ENCODE data around the gene DDIT4L. TPM values are rescaled to one million over a fixed set of nuclear protein-coding genes. Genes with fewer than 3 reads are reported as not detected.
"Not testable (repeated sequence)": the region's sequence is repeated elsewhere in the genome, so short reads cannot be mapped to it uniquely, and the experiment has no call there.

The DDIT4L gene
- total RNA-seq, 1 experiment from 2014 or later, result not detected

- no peak for DNase-seq (ENCODE audit: low spot score)
Measured at GRCh38 chr4:100166297-100167039, 23.8 kb downstream of the DDIT4L start.

GRCh38 chr4:100165809-100166208 lies 24.5 kb downstream of the DDIT4L start:
- DNase-seq (ENCODE audit: low spot score), result no peak

DNA sequence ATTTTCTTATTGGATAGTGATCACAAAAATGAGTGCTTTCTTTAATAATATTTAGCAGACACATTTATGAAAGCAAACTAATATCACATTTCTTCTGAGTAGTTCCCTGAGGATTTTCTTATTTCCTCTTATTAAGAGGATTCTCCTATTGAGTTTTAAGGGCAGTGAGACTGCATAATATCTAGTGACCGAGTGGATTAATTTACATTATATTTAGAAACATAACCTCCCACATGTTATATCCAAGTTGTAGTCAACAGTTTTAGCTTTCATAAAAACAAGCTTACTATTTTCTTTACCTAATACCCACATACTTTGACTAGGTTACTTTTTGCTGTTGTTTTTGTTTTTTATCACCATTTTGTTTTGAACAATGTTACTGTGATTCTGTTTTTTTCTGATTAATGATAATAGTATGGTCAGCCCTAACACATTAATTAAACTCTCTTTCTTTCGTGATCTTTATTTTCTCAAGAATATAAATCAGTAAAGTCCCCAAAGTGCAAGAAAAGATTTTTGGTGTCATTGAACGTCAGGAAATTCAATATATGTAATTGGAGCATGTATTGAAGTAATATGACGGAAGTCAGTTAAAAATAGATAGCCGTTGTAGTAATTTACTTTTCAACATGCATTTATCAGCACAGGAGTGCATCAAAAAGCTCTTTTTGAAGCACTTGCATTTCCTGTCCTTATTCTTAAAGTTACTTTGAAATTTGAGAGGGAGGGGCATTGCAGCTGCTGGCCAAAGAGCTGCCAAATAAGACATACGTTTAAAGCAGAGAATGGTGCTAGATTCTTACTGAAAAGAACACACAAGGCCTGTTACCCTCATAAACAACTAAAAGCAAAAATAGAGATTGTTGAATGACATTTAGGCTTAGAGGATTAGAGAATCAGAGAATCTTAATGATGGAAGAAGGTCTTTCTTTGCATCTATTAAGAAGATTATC lies 25.2 kb downstream of the DDIT4L start:
- no peak for DNase-seq (ENCODE audit: low spot score)

DNA sequence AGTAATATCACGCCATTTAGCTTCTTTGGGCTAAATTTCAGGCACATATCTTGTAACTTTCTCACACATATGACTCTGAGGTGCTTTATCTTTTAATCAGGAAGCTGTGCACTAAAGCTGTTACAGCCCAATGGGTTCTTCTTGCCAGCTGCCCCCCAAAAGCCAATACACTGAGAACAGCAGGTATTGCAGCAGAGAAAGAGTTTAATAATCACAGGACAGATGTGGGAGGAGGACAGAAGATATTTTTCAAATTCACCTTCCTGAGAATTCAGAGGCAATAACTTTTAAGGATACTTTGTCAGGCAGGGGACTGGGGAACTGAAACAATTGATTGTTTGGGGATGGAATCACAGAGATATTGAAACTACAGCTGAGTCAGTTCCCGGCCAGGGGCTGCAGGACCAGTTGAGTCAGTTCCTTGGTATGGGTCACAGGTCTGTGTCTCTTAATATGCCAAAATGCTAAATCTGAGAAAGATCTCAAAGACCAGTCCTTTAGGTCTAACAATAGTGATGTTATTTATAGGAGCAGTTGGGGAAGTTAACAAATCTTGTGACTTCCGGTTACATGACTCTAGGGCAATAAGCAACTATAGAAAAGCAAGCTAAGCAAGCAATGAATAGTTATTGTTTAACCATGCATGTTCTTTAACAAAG lies 28.1 kb downstream of the DDIT4L start:
- no peak for DNase-seq (ENCODE audit: low spot score)

- DNase-seq (ENCODE audit: low spot score), result no peak
Measured at GRCh38 chr4:100149190-100149589, 41.1 kb downstream of the DDIT4L start.

- DNase-seq (ENCODE audit: low spot score), result no peak
Measured at GRCh38 chr4:100147684-100148083, 42.6 kb downstream of the DDIT4L start.

GRCh38 chr4:100147198-100147597 lies 43.1 kb downstream of the DDIT4L start:
- DNase-seq (ENCODE audit: low spot score), result no peak

DNA sequence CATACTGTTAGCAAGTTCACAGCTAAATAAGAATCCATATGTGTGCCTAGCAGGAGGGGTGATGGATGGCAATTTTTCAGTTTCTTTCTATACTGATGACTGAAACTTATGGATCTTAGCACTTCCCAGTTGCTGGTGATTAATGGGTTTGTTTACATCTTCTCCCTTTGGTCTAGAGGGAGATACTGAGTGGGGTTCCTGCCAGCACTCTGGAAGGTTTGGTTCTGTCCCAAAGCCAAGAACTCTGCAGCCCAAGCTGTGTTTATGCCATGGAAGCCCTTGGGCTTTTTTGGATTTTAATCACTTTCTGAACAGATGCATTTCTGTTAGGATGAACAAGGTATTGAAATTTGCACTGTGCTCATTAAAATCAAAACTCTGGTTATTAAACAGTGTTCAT lies 43.5 kb downstream of the DDIT4L start:
- DNase-seq (ENCODE audit: low spot score), result no peak

DNA sequence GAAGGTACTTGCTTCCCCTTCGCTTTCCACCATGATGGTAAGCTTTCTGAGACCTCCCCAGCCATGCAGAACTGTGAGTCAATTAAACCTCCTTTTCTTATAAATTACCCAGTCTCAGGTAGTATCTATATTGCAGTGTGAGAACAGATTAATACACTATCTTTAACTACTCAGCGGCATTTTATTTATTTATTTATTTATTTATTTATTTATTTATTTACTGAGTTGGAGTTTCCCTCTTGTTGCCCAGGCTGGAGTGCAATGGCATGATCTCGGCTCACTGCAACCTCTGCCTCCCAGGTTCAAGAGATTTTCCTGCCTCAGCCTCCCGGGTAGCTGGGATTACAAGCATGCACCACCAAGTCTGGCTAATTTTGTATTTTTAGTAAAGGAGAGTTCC lies 52.9 kb downstream of the DDIT4L start:
- not testable (repeated sequence) for DNase-seq (ENCODE audit: low spot score)

Other genes with a start within 250 kb of the DDIT4L start
- 33.4 and 33.7 TPM in 2 replicates for gene DNAJB14, start 243.8 kb downstream of the DDIT4L start, total RNA-seq (2014; rRNA removed; shearing (Covaris generic))
- 501 and 503 TPM in 2 replicates for gene H2AZ1, start 240.2 kb downstream of the DDIT4L start, total RNA-seq (2014; rRNA removed; shearing (Covaris generic))

Data from HT-29 (cell line).